ENCODE data around the gene COG5.

COG5 gene

GRCh38 chr7:107534139-107534538, 29.6 kb downstream of the COG5 start:
- no peak for TF ChIP-seq CTCF (IDR thresholded peaks at IDR 0.05; ENCODE audit: low read depth, low read length)
- no peak overlapping the region for H3K4me3 ChIP-seq (ENCODE audit: low read depth, low read length)

DNA sequence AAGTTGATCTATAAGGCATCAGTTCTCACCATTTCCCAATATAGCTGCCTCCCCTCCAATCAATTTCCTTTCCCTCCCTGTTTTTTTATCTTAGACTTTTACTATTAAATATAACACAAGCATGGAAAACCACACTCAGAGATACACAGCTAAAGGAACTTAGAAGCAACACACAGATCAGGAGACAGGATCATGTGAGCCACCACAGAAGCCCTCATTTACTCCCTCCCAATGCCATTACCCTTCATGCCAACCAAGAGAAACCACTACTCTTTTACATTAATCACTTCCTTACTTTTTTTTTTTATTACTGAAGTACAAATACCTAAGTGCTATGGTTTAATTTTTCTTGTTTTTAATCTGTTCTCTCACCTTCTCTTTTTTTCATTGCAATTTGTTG, 33.0 kb downstream of the COG5 start:
- no peak for TF ChIP-seq CTCF (IDR thresholded peaks at IDR 0.05; ENCODE audit: low read depth, low read length)
- no peak overlapping the region for H3K4me3 ChIP-seq (ENCODE audit: low read depth, low read length)

GRCh38 chr7:107528461-107528860, 35.3 kb downstream of the COG5 start:
- TF ChIP-seq CTCF (IDR thresholded peaks at IDR 0.05; ENCODE audit: low read depth, low read length) = no peak

DNA sequence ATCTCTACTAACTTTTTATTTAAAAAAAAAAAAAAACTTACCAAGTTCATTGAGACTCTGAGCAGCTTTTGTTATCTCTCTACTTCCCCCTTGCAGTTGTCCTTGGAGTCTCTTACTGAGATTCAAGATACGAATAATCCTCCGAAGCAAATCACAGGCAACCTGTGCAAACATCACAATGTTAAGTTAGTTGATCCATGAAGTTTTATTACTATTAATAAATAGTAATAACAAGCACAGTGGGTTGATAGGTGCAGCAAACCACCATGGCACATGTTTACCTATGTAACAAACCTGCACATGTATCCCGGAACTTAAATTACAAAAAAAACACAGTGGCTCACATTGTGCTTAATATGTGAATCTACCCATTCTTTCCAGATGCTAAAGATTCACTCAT, 36.5 kb downstream of the COG5 start:
- H3K4me3 ChIP-seq (ENCODE audit: low read depth, low read length) = no peak overlapping the region
- no peak for TF ChIP-seq CTCF (IDR thresholded peaks at IDR 0.05; ENCODE audit: low read depth, low read length)

More at GRCh38 chr7:107528461-107528860, 35.3 kb downstream of the COG5 start:
- no peak overlapping the region for H3K4me3 ChIP-seq (ENCODE audit: low read depth, low read length)

GRCh38 chr7:107526672-107527071, 37.0 kb downstream of the COG5 start:
- H3K4me3 ChIP-seq (ENCODE audit: low read depth, low read length) = no peak overlapping the region
- no peak for TF ChIP-seq CTCF (IDR thresholded peaks at IDR 0.05; ENCODE audit: low read depth, low read length)

DNA sequence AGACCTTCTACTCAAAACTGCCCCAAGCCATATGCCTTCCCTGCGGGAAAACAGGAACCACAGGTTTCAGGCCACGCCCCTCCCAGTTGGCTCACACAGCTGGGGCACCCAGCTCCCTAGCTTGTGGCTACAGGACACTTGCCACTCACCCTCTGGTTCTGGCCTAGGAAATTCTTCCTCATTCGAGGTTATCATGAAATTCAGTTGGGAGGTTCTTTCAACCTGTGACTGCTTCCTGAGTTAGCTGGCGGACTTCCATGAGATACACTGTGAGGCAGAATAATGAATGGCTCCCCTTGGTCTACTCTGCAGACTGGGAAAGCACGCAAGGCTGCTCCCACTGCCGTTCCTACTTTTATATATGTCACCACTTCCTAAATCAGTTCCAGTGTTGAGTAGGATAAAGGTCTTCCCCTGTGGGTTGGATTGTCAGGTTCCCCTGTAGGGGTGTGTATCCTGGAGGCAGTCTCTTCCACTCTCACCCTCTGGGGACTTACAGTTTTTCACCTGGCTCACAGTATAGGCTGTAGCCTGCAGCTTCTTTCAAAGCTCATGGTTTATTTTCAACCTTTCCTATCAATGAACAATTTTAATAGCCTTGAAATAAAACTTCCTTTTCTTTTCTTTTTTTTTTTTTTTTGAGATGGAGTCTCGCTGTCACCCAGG, 56.9 kb downstream of the COG5 start:
- TF ChIP-seq CTCF (IDR thresholded peaks at IDR 0.05; ENCODE audit: low read depth, low read length) = no peak
- no peak overlapping the region for H3K4me3 ChIP-seq (ENCODE audit: low read depth, low read length)

DNA sequence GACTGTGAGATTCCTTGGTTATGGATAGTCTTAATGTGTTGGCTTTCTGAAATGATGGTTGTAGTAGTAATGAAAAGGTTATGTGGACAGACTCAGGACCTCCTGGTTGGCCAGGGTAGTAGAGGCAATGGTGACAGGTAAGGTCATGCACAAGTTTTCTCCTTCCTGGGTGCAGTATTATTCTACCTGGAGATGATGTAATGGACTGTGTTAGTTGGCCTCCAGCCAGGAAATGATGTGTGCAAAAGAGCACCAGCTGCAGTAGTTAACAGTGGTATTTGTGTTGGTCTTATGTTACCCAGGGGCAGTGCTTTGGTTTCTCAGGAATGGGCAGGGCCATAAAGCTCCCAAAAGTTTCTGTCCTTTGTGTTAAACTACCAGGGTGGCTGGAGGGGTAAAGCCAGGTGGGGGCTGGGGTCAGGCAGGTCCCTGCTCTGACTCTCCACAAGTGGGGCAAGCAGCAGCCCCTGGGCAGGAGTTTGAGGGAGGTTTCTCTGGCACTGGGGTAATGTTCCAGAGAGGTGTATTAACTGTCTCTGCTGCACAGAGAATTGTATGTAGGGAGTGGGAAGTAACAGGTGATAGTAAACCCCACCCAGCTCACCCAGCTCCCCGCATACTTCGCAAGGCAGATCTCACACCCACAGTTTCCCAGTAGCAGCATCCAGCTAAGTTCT, 57.6 kb downstream of the COG5 start:
- H3K4me3 ChIP-seq (ENCODE audit: low read depth, low read length) = no peak overlapping the region
- no peak for TF ChIP-seq CTCF (IDR thresholded peaks at IDR 0.05; ENCODE audit: low read depth, low read length)
